HG02981 (cell line): ENCODE results near the gene SYPL2.
A peak's percentile ranks its signal among the peaks of the same experiment; 100 is the strongest.
"Not testable (repeated sequence)": the region's sequence is repeated elsewhere in the genome, so short reads cannot be mapped to it uniquely, and the experiment has no call there.

ENCODE experiments used
- ATAC-seq: cut with Tn5 transposase; IDR thresholded peaks from one replicate; pipeline ENCODE4 v1.9.1; 2021; ENCODE audit warnings: mild to moderate bottlenecking, moderate library complexity; ENCODE audit not compliant: unreplicated experiment

SYPL2 gene

GRCh38 chr1:109466452-109467300, at the start of gene SYPL2:
Gene SYPL2 (plus strand): TSS chr1:109466546. CDS start chr1:109466844, 298 bp downstream.
- ATAC-seq: no peak

DNA sequence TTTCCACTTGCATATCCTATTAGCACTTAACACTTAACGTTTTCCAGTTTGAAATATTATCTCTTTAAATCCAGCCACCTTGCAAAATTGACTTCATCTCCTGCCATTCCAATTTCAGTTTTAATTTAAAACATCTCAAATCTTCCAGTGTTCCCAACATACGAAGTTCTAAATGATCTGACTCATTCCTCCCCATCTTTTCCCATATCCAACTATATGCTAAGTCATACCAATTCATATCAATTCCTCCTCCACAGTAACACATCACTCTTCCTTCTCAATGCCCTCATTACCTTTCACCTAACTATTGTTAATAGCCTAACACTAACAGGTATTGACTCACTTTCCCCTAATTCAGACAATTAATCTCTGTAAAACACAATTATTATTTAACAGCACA, 42.8 kb upstream of the SYPL2 start:
- no peak for ATAC-seq

- peak; percentile 31 for ATAC-seq
Measured at GRCh38 chr1:109425391-109426280, 40.7 kb upstream of the SYPL2 start.

- ATAC-seq: peak; percentile 96
Measured at GRCh38 chr1:109426281-109427170, 39.8 kb upstream of the SYPL2 start, which contains the start of gene PSMA5. Gene PSMA5 (minus strand): TSS chr1:109426448. CDS start chr1:109426330, 118 bp downstream.

GRCh38 chr1:109427171-109427467, 39.2 kb upstream of the SYPL2 start:
- ATAC-seq: no peak

DNA sequence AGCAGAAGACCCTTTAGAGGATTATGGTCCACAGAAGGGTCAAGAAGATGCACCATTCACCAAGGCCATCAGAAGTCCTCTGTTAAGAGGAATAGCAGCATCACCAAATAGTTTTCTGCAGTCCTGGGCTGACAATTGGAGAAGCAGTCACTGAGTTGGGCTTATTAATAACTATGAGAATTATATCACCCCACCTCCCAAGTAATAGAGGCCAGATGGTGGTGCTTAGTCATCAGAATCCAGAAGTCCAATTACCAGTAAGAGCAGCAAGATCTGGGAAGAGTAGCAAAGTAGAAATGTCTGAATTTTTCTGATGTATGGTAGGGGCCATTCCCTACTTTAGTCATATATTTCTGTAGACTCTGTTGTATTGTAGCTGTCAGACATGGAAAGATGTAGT, 34.0 kb upstream of the SYPL2 start:
- no peak for ATAC-seq

DNA sequence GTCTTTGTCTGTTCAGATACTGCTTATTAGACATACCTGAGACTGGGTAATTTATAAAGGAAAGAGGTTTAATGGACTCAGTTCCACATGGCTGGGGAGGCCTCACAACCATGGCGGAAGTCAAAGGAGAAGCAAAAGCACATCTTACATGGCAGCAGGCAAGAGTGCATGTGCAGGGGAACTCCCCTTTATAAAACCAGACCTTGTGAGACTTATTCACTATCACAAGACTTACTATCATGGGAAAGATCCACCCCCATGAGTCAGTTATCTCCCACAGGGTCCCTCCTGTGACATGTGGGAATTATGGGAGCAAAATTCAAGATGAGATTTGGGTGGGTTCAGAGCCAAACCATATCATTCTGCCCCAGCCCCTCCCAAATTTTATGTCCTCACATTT, 33.0 kb upstream of the SYPL2 start:
- ATAC-seq: no peak

- no peak for ATAC-seq
Measured at GRCh38 chr1:109434484-109434883, 31.9 kb upstream of the SYPL2 start.

GRCh38 chr1:109438798-109439297, 27.5 kb upstream of the SYPL2 start:
- ATAC-seq: no peak

DNA sequence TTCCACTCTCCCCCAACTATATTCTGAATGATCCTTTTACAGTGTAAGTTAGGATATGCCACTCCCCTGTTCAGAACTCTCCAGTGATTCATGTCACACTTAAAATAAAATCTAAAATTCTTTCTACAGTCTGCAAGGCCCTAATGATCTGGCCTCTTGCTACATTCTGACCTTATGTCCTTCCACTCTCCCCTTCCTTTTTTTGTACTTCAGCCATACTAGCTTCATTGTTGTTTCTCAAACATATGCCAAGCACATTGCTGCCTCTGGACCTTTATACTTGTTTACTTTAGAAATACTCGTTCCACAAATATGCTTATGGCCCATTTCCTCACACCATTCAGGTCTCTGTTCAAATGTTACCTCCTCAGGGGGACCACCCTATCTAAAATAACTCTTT, 25.3 kb upstream of the SYPL2 start:
- no peak for ATAC-seq

- no peak for ATAC-seq
Measured at GRCh38 chr1:109443476-109443875, 22.9 kb upstream of the SYPL2 start.

GRCh38 chr1:109444346-109444745, 22.0 kb upstream of the SYPL2 start:
- no peak for ATAC-seq

DNA sequence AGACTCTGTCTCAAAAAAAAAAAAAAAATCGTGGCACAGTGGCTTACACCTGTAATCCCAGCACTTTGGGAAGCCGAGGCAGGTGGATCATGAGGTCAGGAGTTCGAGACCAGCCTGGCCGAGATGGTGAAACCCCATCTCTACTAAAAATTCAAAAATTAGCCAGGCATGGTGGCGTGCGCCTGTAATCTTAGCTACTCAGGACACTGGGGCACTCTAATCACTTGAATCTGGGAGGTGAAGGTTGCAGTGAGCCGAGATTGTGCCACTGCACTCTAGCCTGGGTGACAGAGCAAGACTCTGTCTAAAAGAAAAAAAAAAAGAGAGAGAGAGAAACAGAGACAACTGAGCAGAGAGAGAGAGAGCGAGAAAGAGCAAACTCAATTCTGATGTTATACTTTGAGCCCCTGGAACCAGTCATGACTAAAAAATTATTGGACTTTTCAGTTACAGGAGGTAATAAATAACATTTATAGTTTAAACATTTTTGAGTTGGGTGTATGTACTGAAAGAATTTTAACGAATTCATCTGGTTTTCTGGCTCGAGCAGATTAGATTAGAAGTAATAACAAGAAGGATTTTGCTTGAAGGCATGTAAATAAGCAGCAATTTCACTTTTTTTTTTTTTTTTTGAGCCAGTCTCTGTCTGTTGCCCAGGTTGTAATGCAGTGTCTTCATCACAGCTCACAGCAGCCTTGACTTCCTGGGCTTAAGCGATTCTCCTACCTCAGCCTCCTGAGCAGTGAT, 20.2 kb upstream of the SYPL2 start:
- not testable (repeated sequence) for ATAC-seq

- no peak for ATAC-seq
Measured at GRCh38 chr1:109447524-109447923, 18.8 kb upstream of the SYPL2 start.

DNA sequence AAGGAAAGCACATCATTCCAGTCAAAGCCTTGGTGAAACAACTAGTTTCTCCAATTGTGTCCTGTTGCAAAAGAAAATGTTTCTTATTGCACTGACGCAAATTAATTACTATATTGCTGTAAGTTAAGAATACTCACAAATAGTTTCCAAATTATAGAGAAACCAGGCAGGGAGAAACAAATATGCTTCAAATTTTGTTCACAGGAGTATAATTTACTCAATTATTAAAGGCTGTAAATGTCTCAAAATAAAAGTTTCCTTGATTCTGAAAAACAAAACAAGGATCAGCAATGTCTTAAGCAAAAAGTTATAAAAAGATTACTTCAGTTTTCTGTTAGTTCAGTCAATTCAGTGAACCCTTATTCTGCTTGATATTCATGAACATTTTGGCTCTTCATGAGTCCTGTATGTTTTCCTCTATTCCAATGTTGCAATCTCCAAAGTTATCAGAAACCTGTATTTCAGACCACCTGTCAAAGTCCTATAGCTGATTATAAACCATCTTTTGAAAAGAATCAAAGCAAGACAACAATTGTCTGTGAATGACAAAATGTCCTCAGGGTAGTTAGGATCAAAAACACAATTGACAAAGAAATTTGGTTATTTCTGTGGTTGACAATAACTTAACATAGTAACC, 11.7 kb upstream of the SYPL2 start:
- no peak for ATAC-seq

DNA sequence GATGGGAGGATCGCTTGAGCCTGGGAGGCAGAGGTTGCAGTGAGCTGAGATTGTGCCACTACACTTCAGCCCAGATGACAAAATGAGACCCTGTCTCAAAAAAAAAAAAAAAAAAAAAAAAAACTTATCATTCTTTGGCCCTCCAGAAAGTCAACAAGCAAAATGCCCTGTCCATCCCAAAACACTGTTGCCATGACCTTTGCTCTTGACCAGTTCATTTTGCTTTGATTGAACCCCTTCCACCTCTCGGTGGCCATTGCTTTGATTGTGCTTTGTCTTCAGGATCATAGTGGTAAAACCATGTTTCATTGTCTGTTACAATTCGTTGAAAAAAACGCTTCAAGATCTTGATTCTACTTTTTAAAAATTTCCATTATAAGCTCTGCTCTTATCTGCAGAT, 8.5 kb upstream of the SYPL2 start:
- no peak for ATAC-seq

DNA sequence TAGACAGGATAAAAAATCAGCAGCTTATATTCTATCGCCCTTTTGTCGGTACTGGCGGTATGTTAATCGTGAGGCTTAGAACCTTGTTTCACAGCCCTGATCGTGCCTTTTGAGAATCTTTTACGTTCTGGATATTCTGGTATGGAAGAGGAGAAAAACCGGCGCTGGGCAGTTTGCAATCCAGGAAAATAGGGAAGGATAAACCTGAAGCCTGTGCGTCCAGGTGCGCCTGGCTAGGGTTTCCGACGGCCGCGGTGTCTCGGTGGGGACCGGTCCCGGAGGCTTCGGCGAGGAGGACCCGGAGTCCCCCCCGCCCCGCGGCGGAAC, 258 bp upstream of the SYPL2 start:
- ATAC-seq: no peak

GRCh38 chr1:109467301-109467777, 993 bp downstream of the SYPL2 start:
- ATAC-seq: no peak

DNA sequence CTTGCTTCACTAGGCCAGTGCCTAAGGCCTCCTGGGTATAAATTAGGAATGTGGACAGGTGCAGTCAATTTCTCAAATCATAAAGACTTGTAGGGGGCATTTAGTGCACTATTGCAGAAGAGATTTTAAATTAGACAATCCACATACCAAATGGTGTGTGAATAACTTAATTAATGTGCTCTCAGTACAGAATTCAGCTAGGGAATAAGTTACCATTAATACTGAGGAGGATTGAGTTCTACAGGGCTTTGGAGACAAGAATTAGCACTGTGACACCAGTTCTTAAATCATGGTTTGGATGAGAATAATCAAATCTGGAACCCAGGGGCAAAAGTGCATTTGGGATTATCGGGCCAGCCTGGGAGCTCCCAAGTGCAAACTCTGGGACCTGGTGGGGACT, 1.7 kb downstream of the SYPL2 start:
- no peak for ATAC-seq

DNA sequence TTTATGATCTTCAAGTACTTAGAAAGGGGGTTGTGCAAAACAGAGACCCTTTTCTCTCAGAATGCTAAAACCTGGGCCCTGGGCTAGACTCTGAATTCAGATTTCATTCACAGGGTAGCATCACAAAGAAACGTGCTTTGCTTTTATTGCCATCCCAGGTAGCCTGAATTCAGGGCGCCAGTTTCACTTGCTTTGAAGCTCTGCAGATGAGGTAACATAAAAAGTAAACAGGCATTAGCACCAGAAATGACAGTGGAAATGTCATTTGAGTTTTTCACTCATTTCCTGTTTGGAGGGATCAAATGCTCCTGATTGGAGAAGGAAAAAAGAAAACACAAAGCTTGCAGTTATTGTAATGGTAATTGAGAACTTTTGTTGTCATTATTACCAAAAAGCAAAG, 2.6 kb downstream of the SYPL2 start:
- ATAC-seq: no peak
